IMR-90 (cell line): Measurements from ENCODE around the gene AKR1C2. TPM values are rescaled to one million over a fixed set of nuclear protein-coding genes. Genes with fewer than 3 reads are reported as not detected.

Source experiments
- ATAC-seq: fragments of 200-7000 bp; cut with Tn5 transposase; 2 replicates; pipeline ENCODE4 v1.9.1; 2020; ENCODE audit warnings: low read depth, mild to moderate bottlenecking, moderate library complexity
- BruUV-seq: library from RNA; stranded (reverse); fragments of 400-500 nt; replicated peaks from 2 replicates; lab custom pipeline; 2021; lab: Mats Ljungman, UMichigan
- CTCF ChIA-PET: fragments of 300-600 bp; formaldehyde crosslinking; extraction: SDS; loops from one replicate; lab custom pipeline; 2021; ENCODE audit warnings: antibody characterized with exemption; lab: Yijun Ruan, JAX
- POLR2A ChIA-PET: fragments of 300-600 bp; sonication (Branson Sonifier 250); formaldehyde crosslinking; loops from one replicate; lab custom pipeline; 2022; ENCODE audit warnings: antibody characterized with exemption; ENCODE audit not compliant: unreplicated experiment; lab: Charles Lee
- DNase-seq: peaks from one replicate; pipeline ENCODE4 v3.0.0; 2013
- H2AFZ ChIP-seq: replicated peaks from 2 replicates; pipeline ENCODE3; 2013; ENCODE audit warnings: low read length, mild to moderate bottlenecking; ENCODE audit not compliant: poor library complexity
- H2AK5ac ChIP-seq: 2 replicates; pipeline ENCODE4 v1.6.1; 2013; ENCODE audit warnings: low read depth, low read length, inconsistent platforms
- H2AK9ac ChIP-seq: replicated peaks from 2 replicates; pipeline ENCODE3; 2013; ENCODE audit warnings: mild to moderate bottlenecking, low read depth, low read length, moderate library complexity; ENCODE audit not compliant: poor library complexity
- H2BK120ac ChIP-seq: 2 replicates; pipeline ENCODE4 v1.6.1; 2013; ENCODE audit warnings: low read depth, low read length, inconsistent platforms
- H2BK15ac ChIP-seq: 3 replicates; pipeline ENCODE4 v1.6.1; 2013; ENCODE audit warnings: low read depth, low read length, inconsistent platforms
- H2BK20ac ChIP-seq: 2 replicates; pipeline ENCODE4 v1.6.1; 2013; ENCODE audit warnings: low read depth, mild to moderate bottlenecking, inconsistent platforms, low read length, moderate library complexity
- H2BK5ac ChIP-seq: 2 replicates; pipeline ENCODE4 v1.6.1; 2013; ENCODE audit warnings: mild to moderate bottlenecking, low read depth, low read length, inconsistent platforms; ENCODE audit not compliant: poor library complexity, severe bottlenecking
- H3K14ac ChIP-seq: replicated peaks from 2 replicates; pipeline ENCODE4 v1.6.1; 2013; ENCODE audit warnings: low read depth, low read length, inconsistent platforms
- H3K18ac ChIP-seq: 2 replicates; pipeline ENCODE4 v1.6.1; 2013; ENCODE audit warnings: low read depth, low read length, control low read depth
- H3K23ac ChIP-seq: 2 replicates; pipeline ENCODE4 v1.6.1; 2013; ENCODE audit warnings: low read depth, low read length, inconsistent platforms
- H3K27ac ChIP-seq: 2 replicates; pipeline ENCODE4 v1.5.1; 2013; ENCODE audit warnings: mild to moderate bottlenecking, control low read depth, low read length; ENCODE audit not compliant: insufficient read depth
- H3K27me3 ChIP-seq: 2 replicates; pipeline ENCODE4 v1.6.1; 2013; ENCODE audit warnings: low read length; ENCODE audit not compliant: control insufficient read depth, insufficient read depth
- H3K36me3 ChIP-seq: 2 replicates; pipeline ENCODE4 v1.6.1; 2013; ENCODE audit warnings: low read length, mixed read lengths; ENCODE audit not compliant: control insufficient read depth, insufficient read depth
- H3K4ac ChIP-seq: 2 replicates; pipeline ENCODE4 v1.6.1; 2013; ENCODE audit warnings: low read depth, low read length, inconsistent platforms
- H3K4me1 ChIP-seq: 2 replicates; pipeline ENCODE4 v1.6.1; 2013; ENCODE audit warnings: low read length, mixed read lengths; ENCODE audit not compliant: control insufficient read depth, insufficient read depth
- H3K4me2 ChIP-seq: 2 replicates; pipeline ENCODE4 v1.6.1; 2013; ENCODE audit warnings: low read depth, mild to moderate bottlenecking, control low read depth, low read length, moderate library complexity
- H3K4me3 ChIP-seq: 2 replicates; pipeline ENCODE4 v1.5.1; 2013; ENCODE audit warnings: low read depth, mild to moderate bottlenecking, control low read depth, low read length, moderate library complexity; ENCODE audit not compliant: insufficient read depth
- H3K56ac ChIP-seq: 2 replicates; pipeline ENCODE4 v1.6.1; 2013; ENCODE audit warnings: low read length, inconsistent platforms; ENCODE audit not compliant: insufficient read depth; ENCODE audit errors: extremely low read depth
- H3K79me1 ChIP-seq, 2 experiments: 2 replicates each; pipeline ENCODE4 v1.6.1; 2013; ENCODE audit warnings: low read length in 2 of 2, inconsistent platforms in 1 of 2, low read depth in 1 of 2
- H3K9ac ChIP-seq: 2 replicates; pipeline ENCODE4 v1.6.1; 2013; ENCODE audit warnings: low read depth, low read length, control low read depth
- H3K9me1 ChIP-seq: 2 replicates; pipeline ENCODE4 v1.6.1; 2013; ENCODE audit warnings: low read length, inconsistent platforms; ENCODE audit not compliant: insufficient read depth
- H3K9me3 ChIP-seq: 2 replicates; pipeline ENCODE4 v1.6.1; 2013; ENCODE audit warnings: low read length; ENCODE audit not compliant: control insufficient read depth, insufficient read depth
- H4K20me1 ChIP-seq: 2 replicates; pipeline ENCODE4 v1.6.1; 2013; ENCODE audit warnings: low read length, inconsistent platforms; ENCODE audit not compliant: insufficient read depth
- H4K5ac ChIP-seq: 2 replicates; pipeline ENCODE4 v1.6.1; 2013; ENCODE audit warnings: mild to moderate bottlenecking, low read depth, low read length, control low read depth
- H4K8ac ChIP-seq, 2 experiments: 2 replicates each; pipeline ENCODE4 v1.6.1; 2013; ENCODE audit warnings: low read depth in 2 of 2, low read length in 2 of 2, control low read depth in 1 of 2, inconsistent platforms in 1 of 2
- H4K91ac ChIP-seq: 2 replicates; pipeline ENCODE4 v1.6.1; 2013; ENCODE audit warnings: low read depth, low read length, inconsistent platforms; ENCODE audit not compliant: insufficient read depth
- BHLHE40 ChIP-seq: fragments of 150-350 bp; IDR thresholded peaks from 2 replicates; pipeline ENCODE4 v1.6.1; 2016; ENCODE audit warnings: mild to moderate bottlenecking, low read depth, low read length
- CEBPB ChIP-seq: IDR thresholded peaks from 2 replicates; pipeline ENCODE4 v1.6.1; 2012; ENCODE audit warnings: low read depth, low read length, improper control_type of control experiment
- CHD1 ChIP-seq: IDR thresholded peaks from 2 replicates; pipeline ENCODE4 v1.6.1; 2012; ENCODE audit warnings: low read depth, low read length, improper control_type of control experiment
- FOS ChIP-seq: fragments of 150-350 bp; IDR thresholded peaks from 2 replicates; pipeline ENCODE4 v1.6.1; 2016; ENCODE audit warnings: low read depth, low read length
- MAFK ChIP-seq: IDR thresholded peaks from 2 replicates; pipeline ENCODE4 v1.6.1; 2012; ENCODE audit warnings: low read depth, low read length, improper control_type of control experiment
- MAZ ChIP-seq: IDR thresholded peaks from 2 replicates; pipeline ENCODE4 v1.6.1; 2012; ENCODE audit warnings: low read depth, mild to moderate bottlenecking, low read length, improper control_type of control experiment, moderate library complexity, borderline replicate concordance
- MXI1 ChIP-seq: IDR thresholded peaks from 2 replicates; pipeline ENCODE4 v1.6.1; 2012; ENCODE audit warnings: low read depth, mild to moderate bottlenecking, low read length, moderate library complexity, borderline replicate concordance
- NFE2L2 ChIP-seq: fragments of 150-350 bp; IDR thresholded peaks from 2 replicates; pipeline ENCODE4 v1.6.1; 2016; ENCODE audit warnings: low read depth, mild to moderate bottlenecking, low read length
- POLR2A ChIP-seq: IDR thresholded peaks from 2 replicates; pipeline ENCODE4 v1.6.1; 2012; ENCODE audit warnings: mild to moderate bottlenecking, low read depth, low read length
- RAD21 ChIP-seq: IDR thresholded peaks from 2 replicates; pipeline ENCODE4 v1.6.1; 2012; ENCODE audit warnings: low read length, improper control_type of control experiment
- RCOR1 ChIP-seq: IDR thresholded peaks from 2 replicates; pipeline ENCODE4 v1.6.1; 2012; ENCODE audit warnings: mild to moderate bottlenecking, low read length, improper control_type of control experiment; ENCODE audit not compliant: insufficient replicate concordance
- RFX5 ChIP-seq: IDR thresholded peaks from 2 replicates; pipeline ENCODE4 v1.8.0; 2012; ENCODE audit warnings: low read depth, mild to moderate bottlenecking, low read length, moderate library complexity
- SMC3 ChIP-seq: fragments of 150-350 bp; IDR thresholded peaks from 2 replicates; pipeline ENCODE4 v1.6.1; 2016; ENCODE audit warnings: low read depth, mild to moderate bottlenecking, antibody characterized with exemption, low read length, moderate library complexity
- USF2 ChIP-seq: fragments of 150-350 bp; IDR thresholded peaks from 2 replicates; pipeline ENCODE4 v1.6.1; 2017; ENCODE audit warnings: mild to moderate bottlenecking, antibody characterized with exemption, low read length, low read depth
- WGBS, 2 experiments: methylation state at CpG; one replicate each; pipeline versions ENCODE4 v1.1.5 to v1.1.7; 2013; ENCODE audit warnings: missing lambda C conversion rate in 2 of 2; ENCODE audit not compliant: insufficient read length in 1 of 2; ENCODE audit errors: extremely low coverage in 2 of 2; 5-methylcytosine and 5-hydroxymethylcytosine counted together
- dilution Hi-C: fragments of 300-500 bp; cut with HindIII; formaldehyde crosslinking; loops from one replicate; pipeline ENCODE4 v1.14.3; 2018; ENCODE audit warnings: low sequenced_read_pairs; ENCODE audit not compliant: unreplicated experiment
- in situ Hi-C: fragments of 300-500 bp; cut with MboI; formaldehyde crosslinking; loops from 3 replicates; pipeline ENCODE4 v1.14.3; 2019; ENCODE audit warnings: low sequenced_read_pairs, inconsistent platforms, mixed read lengths
- intact Hi-C: fragments of 100-400 bp; cut with micrococcal nuclease; formaldehyde crosslinking; loops from 2 replicates; pipeline ENCODE4 v1.10.0; 2022
- polyA plus RNA-seq, 3 experiments: library from polyadenylated mRNA; depleted of rRNA; stranded (reverse); fragments of >200 nt; gene quantifications; 2 replicates each; pipeline ENCODE4 v1.2.3, GENCODE V29; 2012; ENCODE audit warnings: low replicate concordance in 1 of 3
- total RNA-seq: library from RNA; depleted of rRNA; stranded (reverse); fragments of >200 nt; gene quantifications from 2 replicates; pipeline ENCODE4 v1.2.3, GENCODE V29; 2012
- TF ChIP-seq, protein P1 (sequence below): conservative IDR thresholded peaks from 2 replicates; pipeline ENCODE4 v1.5.1; 2012; ENCODE audit warnings: mild to moderate bottlenecking, low read depth, low read length, improper control_type of control experiment
- TF ChIP-seq, protein P2 (sequence below): fragments of 150-350 bp; IDR thresholded peaks from 2 replicates; pipeline ENCODE4 v1.6.1; 2016; ENCODE audit warnings: low read depth, mild to moderate bottlenecking, low read length, moderate library complexity, borderline replicate concordance

AKR1C2 gene
- total and polyA plus RNA-seq, 2 of the 4 experiments (the other 2 are of a cell fraction), result 0.36 to 1.0 TPM

GRCh38 chr10:5002013-5002727 is 1.5 kb downstream of the AKR1C2 start:
- Histone ChIP-seq H3K14ac (no peak overlapping the region), H2BK120ac (no peak overlapping the region), H2BK5ac (no peak overlapping the region), H3K9ac (no peak overlapping the region), H2AFZ (no peak overlapping the region), H3K56ac (no peak overlapping the region), H2AK9ac (no peak overlapping the region), H2AK5ac (no peak overlapping the region), H2BK20ac (no peak overlapping the region), H4K91ac (no peak overlapping the region), H3K4me1 (no peaks in the 10 kb centered on the region), H4K5ac (no peak overlapping the region), H3K79me1 (no peaks in the 10 kb centered on the region), H4K8ac (no peak overlapping the region), H3K27ac (no peak overlapping the region), H3K9me1 (no peaks in the 10 kb centered on the region), H3K18ac (no peak overlapping the region), H3K4me2 (no peak overlapping the region), H3K27me3 (no peaks in the 10 kb centered on the region), H3K4ac (no peak overlapping the region), H4K20me1 (no peaks in the 10 kb centered on the region), H2BK15ac (no peak overlapping the region), H3K4me3 (no peak overlapping the region), H3K23ac (no peak overlapping the region), H3K36me3 (no peaks in the 10 kb centered on the region), H3K9me3 (no peaks in the 10 kb centered on the region)
- in situ Hi-C loops (no loop called here), dilution Hi-C loops (no loop called here), intact Hi-C loops (no loop called here)
- ChIA-PET CTCF (no interaction called here), POLR2A (no interaction called here)
- WGBS, 2 experiments, result no CpG with 5 or more reads among the region's 2 CpGs
- ATAC-seq (no peak), DNase-seq (no peak)
- BruUV-seq, result no TSS peak
- TF ChIP-seq CEBPB, result no peak
- no peak for TF ChIP-seq CHD1
- TF ChIP-seq RFX5, result no peak
- no peak for TF ChIP-seq SMC3
- TF ChIP-seq RCOR1, result no peak
- no peak for TF ChIP-seq MAFK
- no peak for TF ChIP-seq USF2
- no peak for TF ChIP-seq BHLHE40
- TF ChIP-seq RAD21, result no peak
- no peak for TF ChIP-seq FOS
- TF ChIP-seq, protein P1, sequence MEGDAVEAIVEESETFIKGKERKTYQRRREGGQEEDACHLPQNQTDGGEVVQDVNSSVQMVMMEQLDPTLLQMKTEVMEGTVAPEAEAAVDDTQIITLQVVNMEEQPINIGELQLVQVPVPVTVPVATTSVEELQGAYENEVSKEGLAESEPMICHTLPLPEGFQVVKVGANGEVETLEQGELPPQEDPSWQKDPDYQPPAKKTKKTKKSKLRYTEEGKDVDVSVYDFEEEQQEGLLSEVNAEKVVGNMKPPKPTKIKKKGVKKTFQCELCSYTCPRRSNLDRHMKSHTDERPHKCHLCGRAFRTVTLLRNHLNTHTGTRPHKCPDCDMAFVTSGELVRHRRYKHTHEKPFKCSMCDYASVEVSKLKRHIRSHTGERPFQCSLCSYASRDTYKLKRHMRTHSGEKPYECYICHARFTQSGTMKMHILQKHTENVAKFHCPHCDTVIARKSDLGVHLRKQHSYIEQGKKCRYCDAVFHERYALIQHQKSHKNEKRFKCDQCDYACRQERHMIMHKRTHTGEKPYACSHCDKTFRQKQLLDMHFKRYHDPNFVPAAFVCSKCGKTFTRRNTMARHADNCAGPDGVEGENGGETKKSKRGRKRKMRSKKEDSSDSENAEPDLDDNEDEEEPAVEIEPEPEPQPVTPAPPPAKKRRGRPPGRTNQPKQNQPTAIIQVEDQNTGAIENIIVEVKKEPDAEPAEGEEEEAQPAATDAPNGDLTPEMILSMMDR, result no peak
- TF ChIP-seq, protein P2, sequence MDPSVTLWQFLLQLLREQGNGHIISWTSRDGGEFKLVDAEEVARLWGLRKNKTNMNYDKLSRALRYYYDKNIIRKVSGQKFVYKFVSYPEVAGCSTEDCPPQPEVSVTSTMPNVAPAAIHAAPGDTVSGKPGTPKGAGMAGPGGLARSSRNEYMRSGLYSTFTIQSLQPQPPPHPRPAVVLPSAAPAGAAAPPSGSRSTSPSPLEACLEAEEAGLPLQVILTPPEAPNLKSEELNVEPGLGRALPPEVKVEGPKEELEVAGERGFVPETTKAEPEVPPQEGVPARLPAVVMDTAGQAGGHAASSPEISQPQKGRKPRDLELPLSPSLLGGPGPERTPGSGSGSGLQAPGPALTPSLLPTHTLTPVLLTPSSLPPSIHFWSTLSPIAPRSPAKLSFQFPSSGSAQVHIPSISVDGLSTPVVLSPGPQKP, result no peak
- no peak for TF ChIP-seq POLR2A
- TF ChIP-seq NFE2L2, result no peak
- no peak for TF ChIP-seq MXI1
- no peak for TF ChIP-seq MAZ
